Colonic mucosa (tissue), 4 donors: ENCODE data around the gene XRCC3. TPM values are rescaled to one million over a fixed set of nuclear protein-coding genes. Genes with fewer than 3 reads are reported as not detected.

Source experiments
- DNase-seq: peaks from one replicate; pipeline ENCODE4 v3.0.0-alpha.2; 2020
- H3K27ac ChIP-seq: fragments of 200-600 bp; one replicate; pipeline ENCODE4 v1.8.0; 2021
- H3K27me3 ChIP-seq: fragments of 200-600 bp; one replicate; pipeline ENCODE4 v1.8.0; 2021
- H3K36me3 ChIP-seq: fragments of 200-600 bp; one replicate; pipeline ENCODE4 v1.8.0; 2021
- H3K4me1 ChIP-seq: fragments of 200-600 bp; one replicate; pipeline ENCODE4 v1.8.0; 2021; ENCODE audit warnings: mild to moderate bottlenecking
- H3K4me3 ChIP-seq: fragments of 200-600 bp; one replicate; pipeline ENCODE4 v1.8.0; 2021
- H3K9ac ChIP-seq, 2 donors: one replicate each; pipeline ENCODE4 v1.7.0; 2013; ENCODE audit warnings: control low read depth in 2 of 2, low read depth in 2 of 2, low read length in 2 of 2
- H3K9me3 ChIP-seq: fragments of 200-600 bp; one replicate; pipeline ENCODE4 v1.8.0; 2021
- intact Hi-C: fragments of 100-400 bp; cut with DNase I; formaldehyde crosslinking; loops from one replicate; pipeline ENCODE4 v1.14.1; 2022
- total RNA-seq, 2 donors: library from RNA; stranded (reverse); fragmentation: NEBNext Ultra II Directional in 1 of 2; extraction: Animal tissue kit (Norgen Biotek cat#: 25700) in 1 of 2; gene quantifications; one replicate each; pipeline ENCODE4 v1.2.1, GENCODE V29; 2021
- TF ChIP-seq, protein P1 (sequence below): fragments of 200-600 bp; IDR thresholded peaks from one replicate; pipeline ENCODE4 v1.8.0; 2022; ENCODE audit warnings: antibody characterized with exemption, mild to moderate bottlenecking
- donor health status: healthy.
- donor health status: DM: no; HTN: no; CAD: no.
- donor health status: DM: no; HTN: no; CAD: no.

XRCC3 gene
- total RNA-seq, 2 donors from 2014 or later: 8.3 to 70.0 TPM

GRCh38 chr14:103714063-103714724, 1.1 kb downstream of the XRCC3 start:
- H3K4me1 ChIP-seq: peaks cover 11% of the 10 kb centered on the region

GRCh38 chr14:103713304-103714062, 1.8 kb downstream of the XRCC3 start:
- Histone ChIP-seq H3K27me3 (no peaks in the 10 kb centered on the region), H3K27ac (no peak overlapping the region), H3K9ac (peak overlapping the region in 1 of 2 donors; percentile 56), H3K9me3 (no peaks in the 10 kb centered on the region), H3K4me1 (peaks cover 11% of the 10 kb centered on the region), H3K36me3 (no peaks in the 10 kb centered on the region), H3K4me3 (no peak overlapping the region)
- intact Hi-C loops: no loop called here
- TF ChIP-seq, protein P1, sequence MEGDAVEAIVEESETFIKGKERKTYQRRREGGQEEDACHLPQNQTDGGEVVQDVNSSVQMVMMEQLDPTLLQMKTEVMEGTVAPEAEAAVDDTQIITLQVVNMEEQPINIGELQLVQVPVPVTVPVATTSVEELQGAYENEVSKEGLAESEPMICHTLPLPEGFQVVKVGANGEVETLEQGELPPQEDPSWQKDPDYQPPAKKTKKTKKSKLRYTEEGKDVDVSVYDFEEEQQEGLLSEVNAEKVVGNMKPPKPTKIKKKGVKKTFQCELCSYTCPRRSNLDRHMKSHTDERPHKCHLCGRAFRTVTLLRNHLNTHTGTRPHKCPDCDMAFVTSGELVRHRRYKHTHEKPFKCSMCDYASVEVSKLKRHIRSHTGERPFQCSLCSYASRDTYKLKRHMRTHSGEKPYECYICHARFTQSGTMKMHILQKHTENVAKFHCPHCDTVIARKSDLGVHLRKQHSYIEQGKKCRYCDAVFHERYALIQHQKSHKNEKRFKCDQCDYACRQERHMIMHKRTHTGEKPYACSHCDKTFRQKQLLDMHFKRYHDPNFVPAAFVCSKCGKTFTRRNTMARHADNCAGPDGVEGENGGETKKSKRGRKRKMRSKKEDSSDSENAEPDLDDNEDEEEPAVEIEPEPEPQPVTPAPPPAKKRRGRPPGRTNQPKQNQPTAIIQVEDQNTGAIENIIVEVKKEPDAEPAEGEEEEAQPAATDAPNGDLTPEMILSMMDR: no peak
- no peak for DNase-seq

More at GRCh38 chr14:103714063-103714724, 1.1 kb downstream of the XRCC3 start:
- H3K4me3 ChIP-seq: peak overlapping the region; percentile 90
- peak overlapping the region in 1 of 2 donors; percentile 56 for H3K9ac ChIP-seq
- intact Hi-C loops: no loop called here
- H3K27me3 ChIP-seq: no peaks in the 10 kb centered on the region
- DNase-seq: no peak
- no peaks in the 10 kb centered on the region for H3K36me3 ChIP-seq
- H3K9me3 ChIP-seq: no peaks in the 10 kb centered on the region
- TF ChIP-seq, protein P1: no peak
- no peak overlapping the region for H3K27ac ChIP-seq

GRCh38 chr14:103712633-103713247, 2.5 kb downstream of the XRCC3 start:
- H3K9me3 ChIP-seq: no peaks in the 10 kb centered on the region
- intact Hi-C loops: no loop called here
- no peaks in the 10 kb centered on the region for H3K36me3 ChIP-seq
- peak overlapping the region; percentile 62 to 64 for H3K9ac ChIP-seq
- H3K27ac ChIP-seq: peak overlapping the region; percentile 84
- no peak overlapping the region for H3K4me3 ChIP-seq
- no peak for DNase-seq
- H3K27me3 ChIP-seq: no peaks in the 10 kb centered on the region
- peaks cover 11% of the 10 kb centered on the region for H3K4me1 ChIP-seq
- TF ChIP-seq, protein P1: no peak

- intact Hi-C loops: no loop called here
- H3K36me3 ChIP-seq: no peaks in the 10 kb centered on the region
- no peaks in the 10 kb centered on the region for H3K27me3 ChIP-seq
- H3K4me3 ChIP-seq: no peak overlapping the region
- TF ChIP-seq, protein P1: no peak
- H3K9ac ChIP-seq: peak overlapping the region; percentile 62 to 64
- H3K27ac ChIP-seq: peak overlapping the region; percentile 84
- H3K9me3 ChIP-seq: no peaks in the 10 kb centered on the region
- peak; percentile 78 for DNase-seq
- peaks cover 11% of the 10 kb centered on the region for H3K4me1 ChIP-seq
These were observed 3.5 kb downstream of the XRCC3 start for GRCh38 chr14:103711516-103712431.
